SK-N-SH (cell line): ENCODE results near the gene GRM1. TPM values are rescaled to one million over a fixed set of nuclear protein-coding genes. Genes with fewer than 3 reads are reported as not detected.
A peak's percentile ranks its signal among the peaks of the same experiment; 100 is the strongest.

Experiments
- CTCF ChIA-PET: fragments of 300-600, 350-600 bp; formaldehyde crosslinking; extraction: SDS; loops from one replicate; lab custom pipeline; 2021; lab: Yijun Ruan, JAX
- POLR2A ChIA-PET: fragments of 350-600 bp; sonication (Branson Sonifier 250); formaldehyde crosslinking; extraction: SDS; loops from one replicate; lab custom pipeline; 2020; ENCODE audit warnings: antibody characterized with exemption, inconsistent platforms; lab: Yijun Ruan, JAX
- DNase-seq: peaks from one replicate; pipeline ENCODE4 v3.0.0; 2012
- H2AFZ ChIP-seq: fragments of 200-600 bp; sonication (generic); 2 replicates; pipeline ENCODE4 v1.8.1; 2016; ENCODE audit warnings: antibody characterized with exemption, mild to moderate bottlenecking, low read depth
- H3F3A ChIP-seq: fragments of 200-600 bp; sonication (generic); replicated peaks from 2 replicates; pipeline ENCODE3; 2016; ENCODE audit warnings: antibody characterized with exemption, mild to moderate bottlenecking; ENCODE audit not compliant: insufficient read depth
- H3K27ac ChIP-seq, 2 experiments: fragments of 200-500 bp in 1 of 2; fragments of 200-600 bp in 1 of 2; sonication (Bioruptor generic) in 1 of 2; sonication (generic), shearing (Covaris generic) in 1 of 2; 2 replicates each; pipeline versions ENCODE4 v1.5.1 to v1.6.1; 2014 to 2016; ENCODE audit warnings: low read depth in 2 of 2, inconsistent platforms in 1 of 2, low read length in 1 of 2, mild to moderate bottlenecking in 1 of 2, mixed read lengths in 1 of 2
- H3K27me3 ChIP-seq: fragments of 200-600 bp; sonication (generic), shearing (Covaris generic); 2 replicates; pipeline ENCODE4 v1.6.1; 2016; ENCODE audit warnings: mixed run types; ENCODE audit not compliant: insufficient read depth
- H3K36me3 ChIP-seq, 2 experiments: fragments of 200-500 bp in 1 of 2; fragments of 200-600 bp in 1 of 2; sonication (Bioruptor generic) in 1 of 2; sonication (generic) in 1 of 2; replicated peaks in 1 of 2; 2 replicates each; pipeline versions ENCODE3 to v1.5.1; 2014 to 2016; ENCODE audit warnings: low read length in 1 of 2, mild to moderate bottlenecking in 1 of 2; ENCODE audit not compliant: insufficient read depth in 2 of 2, control insufficient read depth in 1 of 2
- H3K4me1 ChIP-seq, 2 experiments: fragments of 200-500 bp in 1 of 2; fragments of 200-600 bp in 1 of 2; sonication (Bioruptor generic) in 1 of 2; sonication (generic), shearing (Covaris generic) in 1 of 2; 2 replicates each; pipeline versions ENCODE4 v1.5.1 to v1.6.1; 2014 to 2016; ENCODE audit warnings: low read depth in 1 of 2, low read length in 1 of 2, mixed run types in 1 of 2; ENCODE audit not compliant: insufficient read depth in 2 of 2, control insufficient read depth in 1 of 2
- H3K4me2 ChIP-seq: fragments of 200-600 bp; sonication (generic), shearing (Covaris generic); 2 replicates; pipeline ENCODE4 v1.6.1; 2017; ENCODE audit warnings: mixed run types
- H3K4me3 ChIP-seq, 2 experiments: fragments of 200-500 bp in 1 of 2; fragments of 200-600 bp in 1 of 2; sonication (Bioruptor generic) in 1 of 2; sonication (generic), shearing (Covaris generic) in 1 of 2; 2 replicates each; pipeline versions ENCODE4 v1.5.1 to v1.8.1; 2014 to 2016; ENCODE audit warnings: low read depth in 2 of 2, inconsistent platforms in 1 of 2, low read length in 1 of 2, mild to moderate bottlenecking in 1 of 2, mixed read lengths in 1 of 2, moderate library complexity in 1 of 2
- H3K79me2 ChIP-seq: fragments of 200-600 bp; sonication (generic); 2 replicates; pipeline ENCODE4 v1.8.1; 2017; ENCODE audit warnings: mild to moderate bottlenecking; ENCODE audit not compliant: insufficient read depth
- H3K9ac ChIP-seq: fragments of 200-600 bp; sonication (generic); 2 replicates; pipeline ENCODE4 v1.6.1; 2017; ENCODE audit warnings: mixed run types
- H3K9me2 ChIP-seq: fragments of 200-600 bp; sonication (generic); 2 replicates; pipeline ENCODE4 v1.6.1; 2017; ENCODE audit warnings: mixed run types
- H3K9me3 ChIP-seq: fragments of 200-600 bp; sonication (generic); 2 replicates; pipeline ENCODE4 v1.6.1; 2017; ENCODE audit warnings: mixed run types, mild to moderate bottlenecking, moderate library complexity
- H4K20me1 ChIP-seq: fragments of 200-600 bp; sonication (generic); 2 replicates; pipeline ENCODE4 v1.6.1; 2017; ENCODE audit warnings: mild to moderate bottlenecking, mixed run types; ENCODE audit not compliant: insufficient read depth
- CTCF ChIP-seq: fragments of 200-600 bp; sonication (generic); IDR thresholded peaks from 2 replicates; pipeline ENCODE4 v1.6.1; 2017; ENCODE audit warnings: antibody characterized with exemption, mild to moderate bottlenecking, moderate library complexity
- FOXJ3 ChIP-seq: sonication (generic); formaldehyde crosslinking; IDR thresholded peaks from 2 replicates; pipeline ENCODE4 v1.5.1; 2020; ENCODE audit warnings: mild to moderate bottlenecking, missing genetic modification reagents
- FOXM1 ChIP-seq: IDR thresholded peaks from 2 replicates; pipeline ENCODE4 v1.4.0; 2012; ENCODE audit warnings: low read depth, mild to moderate bottlenecking
- GATA2 ChIP-seq: sonication (generic); formaldehyde crosslinking; IDR thresholded peaks from 2 replicates; pipeline ENCODE4 v1.5.0; 2020; ENCODE audit warnings: mild to moderate bottlenecking, missing genetic modification reagents
- MAX ChIP-seq: IDR thresholded peaks from 2 replicates; pipeline ENCODE4 v1.4.0; 2012; ENCODE audit warnings: low read depth
- MXI1 ChIP-seq: IDR thresholded peaks from 2 replicates; pipeline ENCODE4 v1.6.1; 2012; ENCODE audit warnings: mild to moderate bottlenecking, low read depth, low read length, improper control_type of control experiment
- RFX5 ChIP-seq: IDR thresholded peaks from 2 replicates; pipeline ENCODE4 v1.6.1; 2012; ENCODE audit warnings: mild to moderate bottlenecking, improper control_type of control experiment, low read length
- SIN3A ChIP-seq: IDR thresholded peaks from 2 replicates; pipeline ENCODE4 v1.6.1; 2012; ENCODE audit warnings: low read depth, mild to moderate bottlenecking, low read length, moderate library complexity, borderline replicate concordance
- TCF12 ChIP-seq: IDR thresholded peaks from 2 replicates; pipeline ENCODE4 v1.4.0; 2012
- TEAD4 ChIP-seq: IDR thresholded peaks from 2 replicates; pipeline ENCODE4 v1.4.0; 2012; ENCODE audit warnings: mild to moderate bottlenecking, borderline replicate concordance; ENCODE audit not compliant: insufficient read depth
- YY1 ChIP-seq: IDR thresholded peaks from 2 replicates; pipeline ENCODE4 v1.4.0; 2012; ENCODE audit warnings: low read depth, mild to moderate bottlenecking
- WGBS: methylation state at CpG from one replicate; pipeline ENCODE4 v1.1.6; 2017; ENCODE audit warnings: low lambda C conversion rate; 5-methylcytosine and 5-hydroxymethylcytosine counted together
- polyA plus RNA-seq, 3 experiments: library from polyadenylated mRNA; depleted of rRNA; stranded (reverse); fragments of >200 nt; gene quantifications; 2 replicates each; pipeline ENCODE4 v1.2.3, GENCODE V29; 2012
- TF ChIP-seq, protein P1 (sequence below): fragments of 150-350 bp; IDR thresholded peaks from 2 replicates; pipeline ENCODE4 v1.6.1; 2017; ENCODE audit warnings: antibody characterized with exemption, low read length, low read depth, borderline replicate concordance
- TF ChIP-seq, protein P2 (sequence below): IDR thresholded peaks from 2 replicates; pipeline ENCODE4 v1.4.0; 2012; ENCODE audit warnings: low read depth, borderline replicate concordance

The GRM1 gene
- polyA plus RNA-seq, 1 of the 3 experiments (the other 2 are of a cell fraction) = 0.05 TPM

- H3K9ac ChIP-seq = no peak overlapping the region
- CTCF ChIA-PET = no interaction called here
- H3K9me3 ChIP-seq = no peaks in the 10 kb centered on the region
- H3K27ac ChIP-seq = peak overlapping the region in 1 of 2 experiments; percentile 59; a peak in 3 of 4 replicates
- H3K79me2 ChIP-seq = no peaks in the 10 kb centered on the region
- 43% methylated on average over 2 of the region's 2 CpGs for WGBS
- no peaks in the 10 kb centered on the region; a peak in 1 of 4 replicates for H3K4me1 ChIP-seq
- H4K20me1 ChIP-seq = no peaks in the 10 kb centered on the region
- H3K4me3 ChIP-seq = no peak overlapping the region
- TF ChIP-seq FOXJ3 (CRISPR knock-in tag) (no peak), RFX5 (no peak), MAX (no peak), YY1 (no peak), TCF12 (no peak), TEAD4 (no peak), FOXM1 (no peak), MXI1 (no peak), GATA2 (CRISPR knock-in tag) (no peak)
- TF ChIP-seq, protein P1, sequence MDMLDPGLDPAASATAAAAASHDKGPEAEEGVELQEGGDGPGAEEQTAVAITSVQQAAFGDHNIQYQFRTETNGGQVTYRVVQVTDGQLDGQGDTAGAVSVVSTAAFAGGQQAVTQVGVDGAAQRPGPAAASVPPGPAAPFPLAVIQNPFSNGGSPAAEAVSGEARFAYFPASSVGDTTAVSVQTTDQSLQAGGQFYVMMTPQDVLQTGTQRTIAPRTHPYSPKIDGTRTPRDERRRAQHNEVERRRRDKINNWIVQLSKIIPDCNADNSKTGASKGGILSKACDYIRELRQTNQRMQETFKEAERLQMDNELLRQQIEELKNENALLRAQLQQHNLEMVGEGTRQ = no peak
- no peaks in the 10 kb centered on the region for H3K9me2 ChIP-seq
- H3F3A ChIP-seq = peaks cover 5% of the 10 kb centered on the region
- H2AFZ ChIP-seq = 0 out of 2 replicates have a peak overlapping the region, but pooled peaks have one; percentile 51
- H3K36me3 ChIP-seq = no peaks in the 10 kb centered on the region
- no peak for DNase-seq
- POLR2A ChIA-PET = no interaction called here
- H3K4me2 ChIP-seq = peak overlapping the region; percentile 4; the same call in 1 of the 2 replicates
- no peaks in the 10 kb centered on the region for H3K27me3 ChIP-seq
Measured at GRCh38 chr6:146290589-146290901, 261.7 kb downstream of the GRM1 start.

DNA sequence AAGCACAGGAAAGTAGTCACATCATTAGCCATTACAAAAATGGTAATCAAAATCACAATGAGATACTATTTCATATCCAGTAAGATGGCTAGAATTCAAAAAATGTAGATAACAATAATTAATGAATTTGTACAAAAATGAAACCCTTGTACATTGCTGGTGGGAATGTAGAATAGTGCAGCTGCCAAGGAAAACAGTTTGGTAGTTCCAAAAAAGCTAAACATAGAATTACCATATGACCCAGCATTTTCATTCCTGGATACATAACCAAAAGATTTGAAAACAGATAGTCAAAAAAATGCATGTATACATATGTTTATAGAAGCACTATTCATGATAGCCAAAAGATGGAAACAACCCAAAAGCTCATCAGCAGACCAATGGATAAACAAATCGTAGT lies 263.6 kb downstream of the GRM1 start:
- peaks cover 5% of the 10 kb centered on the region for H3F3A ChIP-seq
- POLR2A ChIA-PET = no interaction called here
- no peaks in the 10 kb centered on the region for H3K9me2 ChIP-seq
- no peaks in the 10 kb centered on the region for H3K36me3 ChIP-seq
- H3K27me3 ChIP-seq = no peaks in the 10 kb centered on the region
- H3K27ac ChIP-seq = no peak overlapping the region
- no peak overlapping the region for H2AFZ ChIP-seq
- H3K4me1 ChIP-seq = no peaks in the 10 kb centered on the region; a peak in 1 of 4 replicates
- CTCF ChIA-PET = no interaction called here
- H3K9me3 ChIP-seq = no peaks in the 10 kb centered on the region
- no peak overlapping the region for H3K4me2 ChIP-seq
- 84% methylated on average over 1 of the region's 1 CpG for WGBS
- no peak for DNase-seq
- H4K20me1 ChIP-seq = no peaks in the 10 kb centered on the region
- H3K79me2 ChIP-seq = no peaks in the 10 kb centered on the region
- H3K9ac ChIP-seq = no peak overlapping the region
- H3K4me3 ChIP-seq = no peak overlapping the region
- TF ChIP-seq SIN3A = no peak
- no peak for TF ChIP-seq YY1
- TF ChIP-seq CTCF = no peak
- TF ChIP-seq TCF12 = no peak
- TF ChIP-seq FOXJ3 (CRISPR knock-in tag) = no peak
- TF ChIP-seq, protein P2, sequence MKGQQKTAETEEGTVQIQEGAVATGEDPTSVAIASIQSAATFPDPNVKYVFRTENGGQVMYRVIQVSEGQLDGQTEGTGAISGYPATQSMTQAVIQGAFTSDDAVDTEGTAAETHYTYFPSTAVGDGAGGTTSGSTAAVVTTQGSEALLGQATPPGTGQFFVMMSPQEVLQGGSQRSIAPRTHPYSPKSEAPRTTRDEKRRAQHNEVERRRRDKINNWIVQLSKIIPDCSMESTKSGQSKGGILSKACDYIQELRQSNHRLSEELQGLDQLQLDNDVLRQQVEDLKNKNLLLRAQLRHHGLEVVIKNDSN = no peak
